HG03558 (cell line): ENCODE data around the gene MPP1.

Experiments
- ATAC-seq: cut with Tn5 transposase; IDR thresholded peaks from one replicate; pipeline ENCODE4 v1.9.1; 2021; ENCODE audit warnings: moderate number of reproducible peaks; ENCODE audit not compliant: unreplicated experiment; ENCODE audit errors: extremely low read depth

The MPP1 gene

DNA sequence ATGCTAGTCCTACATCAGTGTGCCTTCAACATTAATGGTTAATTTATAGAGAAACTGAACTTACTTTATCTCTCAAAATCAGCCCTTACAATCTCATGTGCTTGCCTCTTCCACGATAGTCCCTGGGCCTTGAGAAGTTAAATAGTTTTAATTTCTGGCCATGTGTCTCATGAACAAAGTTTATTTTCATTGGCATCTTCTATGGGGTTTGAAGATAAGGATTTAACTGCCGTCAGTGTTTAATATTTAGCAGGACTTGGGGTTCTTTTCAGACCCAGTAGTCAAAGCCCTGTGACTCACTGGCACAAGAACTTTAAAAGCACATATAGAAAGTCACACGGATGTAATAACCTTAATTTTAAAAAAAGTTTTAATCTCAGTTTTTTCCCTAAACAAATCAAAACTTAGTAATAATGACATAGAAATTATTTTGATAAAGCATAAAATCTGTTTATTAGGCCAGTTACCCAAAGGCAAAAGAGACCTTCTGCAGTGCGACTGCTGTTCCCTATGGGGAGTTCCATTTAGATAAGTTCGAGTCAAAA is 10.1 kb upstream of the MPP1 start:
- no peak for ATAC-seq

DNA sequence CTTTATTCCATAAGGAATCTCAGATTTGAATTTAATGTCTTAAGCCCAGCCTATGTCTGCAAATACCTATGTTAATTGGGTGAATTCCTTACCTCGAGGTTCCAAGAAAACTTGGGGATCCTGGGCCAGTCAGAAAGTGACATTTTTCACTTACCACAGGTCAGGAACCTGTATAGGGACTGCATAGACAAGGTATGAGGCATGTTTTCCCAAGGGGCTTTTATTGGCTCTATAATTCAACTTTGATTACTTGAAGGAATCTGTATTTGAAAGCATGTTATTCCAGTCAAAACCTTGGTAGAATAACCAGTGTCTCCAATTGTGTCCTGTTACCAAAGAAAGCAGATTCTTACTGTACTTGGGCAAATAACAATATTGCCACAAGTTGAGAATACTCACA is 8.5 kb upstream of the MPP1 start:
- no peak for ATAC-seq

DNA sequence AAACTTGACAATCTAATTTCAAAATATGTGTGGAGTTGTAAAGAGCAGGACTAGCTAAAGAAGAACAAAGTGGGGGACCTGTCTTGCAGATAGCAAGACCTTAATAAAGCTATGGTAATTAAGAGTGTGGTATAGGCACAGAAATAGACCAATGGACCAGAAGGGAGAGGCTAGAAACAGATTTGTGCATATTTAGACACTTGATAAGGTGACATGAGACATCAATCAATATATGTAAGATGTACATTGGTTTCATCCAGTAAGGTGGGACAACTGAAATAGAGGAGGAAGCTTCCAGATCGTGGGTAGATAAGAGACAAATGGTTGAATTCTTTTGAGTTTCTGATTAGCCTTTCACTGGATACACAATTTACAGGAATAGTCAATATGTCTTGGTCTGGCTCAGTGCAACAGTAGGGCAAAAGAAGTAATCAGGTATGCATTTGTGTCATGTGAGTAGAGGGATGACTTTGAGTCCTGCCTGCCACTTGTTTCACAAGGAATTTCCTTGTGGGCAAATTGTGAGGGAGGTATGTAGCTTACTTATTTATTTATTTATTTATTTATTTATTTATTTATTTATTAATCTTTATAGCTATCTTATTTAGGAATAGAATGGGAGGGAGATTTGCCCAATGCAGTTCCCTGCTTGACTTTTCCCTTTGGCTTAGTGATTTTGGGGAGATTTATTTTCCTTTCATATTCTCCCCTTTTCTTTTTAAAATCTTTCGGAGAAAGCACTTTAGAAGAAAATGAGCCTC is 7.2 kb upstream of the MPP1 start:
- ATAC-seq = no peak

DNA sequence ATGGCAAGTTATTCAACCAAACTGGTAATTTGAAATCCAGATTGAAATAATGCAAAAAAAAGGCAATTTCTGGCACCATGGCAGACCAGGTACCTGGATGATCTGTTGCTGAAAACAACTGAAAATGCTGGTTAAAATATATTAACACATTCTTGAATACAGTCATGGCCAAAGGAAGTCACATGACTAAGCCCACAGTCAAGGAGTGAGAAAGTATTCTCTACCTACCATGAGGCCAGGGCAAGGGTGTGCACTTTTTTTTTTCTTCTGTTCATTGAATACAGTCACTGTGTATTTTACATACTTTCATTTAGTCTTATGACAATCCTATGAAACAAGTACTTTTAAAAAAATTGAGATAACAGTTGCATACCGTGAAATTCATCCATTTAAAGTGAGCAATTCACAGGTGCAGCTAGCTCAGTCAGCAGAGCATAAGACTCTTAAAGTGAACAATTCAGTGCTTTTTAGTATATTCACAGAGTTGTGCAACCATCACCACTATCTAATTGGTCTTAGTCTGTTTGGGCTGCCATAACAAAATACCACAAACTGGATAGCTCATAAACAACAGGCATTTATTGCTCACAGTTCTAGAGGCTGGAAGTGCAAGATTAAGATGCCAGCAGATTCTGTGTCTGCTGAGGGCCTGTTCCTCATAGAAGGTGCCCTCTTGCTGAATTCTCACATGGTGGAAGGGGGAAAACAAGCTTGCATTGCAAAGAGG is 4.8 kb upstream of the MPP1 start:
- no peak for ATAC-seq

DNA sequence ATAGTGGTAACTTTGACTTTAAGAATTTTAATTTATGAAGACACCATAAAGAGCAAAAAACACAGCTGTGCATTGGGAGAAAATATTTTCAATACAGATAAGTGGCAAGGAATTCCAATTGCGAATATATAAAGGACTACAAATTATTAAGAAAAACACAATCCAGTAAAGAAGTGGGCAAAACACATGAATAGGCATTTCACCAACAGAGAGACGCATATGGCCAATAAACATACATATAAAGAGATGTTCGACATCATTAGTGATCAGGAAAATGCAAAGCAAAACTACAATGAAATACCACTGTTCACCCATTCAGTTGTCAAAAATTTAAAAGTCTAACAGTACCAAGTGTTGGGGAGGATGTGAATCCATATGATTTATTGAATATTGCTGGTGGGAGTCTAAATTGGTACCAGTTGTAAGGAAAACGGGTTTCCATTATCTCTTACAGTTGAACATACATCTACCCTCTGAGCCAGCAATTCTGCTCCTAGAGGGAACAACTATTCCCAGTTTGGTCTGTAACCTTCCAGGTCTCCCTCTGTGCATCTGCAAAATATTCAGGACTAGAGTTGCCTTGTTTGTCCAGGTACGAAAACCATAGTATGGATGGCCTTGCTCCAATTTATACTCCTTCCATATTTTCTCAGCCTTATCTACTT is 1.7 kb upstream of the MPP1 start:
- ATAC-seq = no peak

DNA sequence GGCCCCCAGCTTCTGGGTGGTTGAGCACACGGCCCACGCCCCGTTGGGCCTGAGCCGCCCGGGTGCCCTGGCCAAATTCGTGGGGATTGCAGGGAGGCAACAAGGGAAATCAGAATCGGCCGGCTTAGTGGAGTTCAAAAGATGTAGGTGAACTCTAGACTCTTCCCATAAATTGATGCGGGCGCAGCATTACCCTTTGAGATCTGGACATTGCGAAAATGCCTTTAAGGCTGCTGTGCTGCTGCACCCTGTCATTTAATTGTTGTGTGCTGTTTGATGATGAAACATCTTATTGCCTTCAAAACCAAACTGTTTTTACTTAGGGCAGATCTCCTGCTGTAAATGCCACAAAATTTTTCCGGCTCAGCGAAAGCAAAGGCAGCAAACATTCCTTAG is 409 bp upstream of the MPP1 start:
- no peak for ATAC-seq

DNA sequence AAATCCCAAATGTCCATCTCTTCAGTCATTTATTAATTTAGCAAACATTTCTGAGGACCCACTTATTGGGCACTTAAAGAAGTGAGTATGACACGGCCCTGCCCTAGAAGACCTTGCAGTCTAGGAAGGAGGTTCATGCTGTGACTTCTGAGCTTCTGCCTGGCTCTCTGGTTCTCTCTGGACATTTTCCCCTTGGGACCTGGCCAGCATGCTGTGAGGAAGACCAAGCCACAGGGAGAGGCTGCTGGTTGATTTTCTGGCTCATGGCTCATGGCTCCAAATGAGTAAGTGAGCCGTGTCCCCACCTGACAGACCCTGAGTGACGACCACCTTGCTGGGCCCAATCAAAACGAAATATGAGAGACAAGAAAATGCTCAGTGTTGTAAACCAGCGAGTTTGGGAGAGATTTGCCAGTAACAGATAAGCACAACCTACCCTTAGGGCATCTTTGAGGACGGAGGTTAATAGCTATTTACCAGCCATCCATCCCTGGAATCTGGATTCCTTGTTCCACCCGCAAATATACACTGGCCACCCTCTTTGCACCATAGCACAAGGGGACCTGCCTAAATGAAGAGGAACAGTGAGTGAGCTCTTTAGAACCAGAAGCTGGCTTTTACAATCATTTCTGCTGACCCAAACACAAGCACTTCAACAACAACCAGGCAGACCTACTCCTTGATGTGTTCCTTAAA is 876 bp downstream of the MPP1 start:
- no peak for ATAC-seq

DNA sequence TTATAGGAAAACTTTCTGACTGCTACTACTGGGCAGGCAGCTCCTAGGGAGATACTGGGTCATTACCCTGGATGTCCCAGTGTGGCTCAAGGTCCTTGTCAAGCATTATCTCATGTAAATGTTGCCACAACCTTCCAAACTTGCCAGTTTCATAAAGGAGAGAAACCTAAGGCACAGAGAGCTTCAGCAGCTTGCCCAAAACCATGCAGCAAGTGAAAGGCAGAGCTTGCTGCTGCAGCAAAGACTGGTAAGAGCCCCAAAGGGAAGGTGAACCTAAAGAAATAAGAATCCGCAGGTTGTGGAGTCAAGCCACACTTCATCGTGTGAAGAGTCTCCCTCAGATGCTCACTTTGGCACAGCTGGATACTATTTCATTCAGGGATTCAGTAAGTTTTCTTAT is 2.3 kb downstream of the MPP1 start:
- ATAC-seq = no peak

DNA sequence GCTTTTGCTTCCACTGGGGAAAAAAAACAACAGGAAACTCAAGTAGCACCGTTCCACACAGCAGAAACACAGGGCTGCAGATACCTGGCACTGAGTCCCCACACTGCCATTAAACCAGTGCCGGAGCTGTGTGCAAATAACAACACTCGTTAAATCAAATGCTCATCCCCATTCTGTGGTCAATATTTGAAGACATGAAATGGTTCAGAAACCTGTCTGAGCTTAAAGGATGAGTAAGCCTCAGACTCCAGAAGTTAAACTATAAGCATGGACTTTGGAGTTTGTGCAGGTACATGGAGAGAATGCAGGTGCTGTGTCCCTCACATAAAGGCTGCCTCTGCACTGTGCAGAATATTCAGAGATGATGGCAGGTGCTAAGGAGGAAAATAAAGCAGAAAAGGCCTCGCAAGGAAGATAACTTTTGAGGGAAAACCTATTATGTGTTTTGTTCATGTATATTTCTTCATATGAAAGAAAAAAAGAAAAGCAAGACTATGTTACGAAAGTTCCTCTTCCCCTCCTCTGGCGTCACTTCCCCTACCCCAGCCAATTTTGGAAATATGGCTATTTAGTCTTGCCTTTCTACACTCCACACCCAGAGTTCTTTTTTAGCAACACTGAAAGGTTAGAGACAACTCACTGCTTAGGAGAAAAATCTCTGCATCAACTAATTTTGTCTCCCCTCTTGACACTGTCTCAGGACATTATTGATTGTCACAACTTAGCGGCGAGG is 4.6 kb downstream of the MPP1 start:
- ATAC-seq = no peak

DNA sequence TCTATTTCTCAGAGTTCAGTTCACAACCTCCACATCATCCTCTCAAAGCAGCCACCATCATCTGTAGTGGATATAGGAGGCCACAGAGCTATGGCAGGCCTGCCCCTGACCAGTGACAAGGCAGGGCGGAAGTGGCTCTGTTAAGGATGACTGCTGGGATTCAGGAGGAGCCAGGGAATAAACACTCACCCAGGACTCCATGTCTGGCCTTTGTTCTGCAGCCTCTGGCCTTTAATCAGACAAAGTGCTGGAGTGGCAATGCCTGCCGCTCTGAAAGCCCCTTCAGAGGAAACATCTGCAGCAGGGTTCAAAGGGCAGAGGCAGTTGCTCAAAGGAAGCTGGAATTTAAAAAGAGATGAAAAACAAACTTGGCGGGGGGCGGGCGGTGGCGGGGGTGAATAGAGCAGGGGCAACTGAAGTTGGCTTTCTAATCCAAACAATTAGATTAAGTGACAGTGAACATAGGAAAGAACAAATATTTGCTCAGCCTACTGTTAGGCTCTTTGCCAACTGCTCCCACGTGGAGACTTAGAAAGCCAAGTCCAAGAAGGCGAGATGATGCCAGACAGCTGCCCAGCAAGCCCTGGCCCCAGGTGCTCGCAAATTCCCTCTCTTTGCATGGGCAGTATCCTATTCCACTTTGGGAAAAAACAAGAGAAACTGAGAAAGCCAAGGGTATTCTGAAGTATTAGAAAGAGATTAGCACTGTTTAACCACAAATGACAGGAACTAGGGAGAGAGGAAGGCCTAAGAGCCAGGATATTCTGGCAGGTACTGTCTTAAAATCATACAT is 5.5 kb downstream of the MPP1 start:
- no peak for ATAC-seq

DNA sequence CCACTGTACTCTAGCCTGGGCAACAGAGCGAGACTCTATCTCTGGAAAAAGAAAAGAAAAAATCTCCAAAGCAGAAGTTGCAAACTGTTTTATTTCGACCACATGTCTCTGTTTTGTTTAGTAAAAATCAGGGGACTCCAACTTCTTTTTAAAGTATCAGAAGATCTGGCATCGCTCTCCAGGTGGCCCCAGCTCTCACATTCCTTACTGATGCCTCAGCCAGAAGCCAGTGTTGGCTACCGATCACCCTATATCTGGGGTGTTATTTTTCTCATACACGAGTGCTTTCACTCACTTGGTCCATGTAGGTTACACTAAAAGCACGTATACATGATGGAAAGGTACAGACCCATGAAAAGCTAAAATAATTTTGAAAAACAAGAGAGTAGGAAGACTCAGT is 8.3 kb downstream of the MPP1 start:
- ATAC-seq = no peak

DNA sequence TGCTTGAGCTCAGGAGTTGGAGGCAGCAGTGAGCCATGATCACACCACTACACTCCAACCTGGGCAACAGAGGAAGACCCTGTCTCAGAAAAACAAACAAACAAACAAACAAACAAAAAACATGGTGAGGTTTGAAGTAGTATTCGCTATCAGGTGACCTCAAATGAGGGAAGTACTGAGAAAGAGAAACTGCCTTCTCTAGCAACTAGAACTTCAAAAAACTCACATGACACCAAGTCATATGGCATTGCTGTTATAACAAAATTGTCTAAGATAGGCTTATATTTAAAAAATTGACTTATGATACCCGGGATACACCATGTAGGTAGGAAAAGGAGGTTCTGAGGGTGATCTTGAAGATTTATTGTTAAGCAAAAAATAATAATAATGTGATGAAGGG is 10.3 kb downstream of the MPP1 start:
- no peak for ATAC-seq

DNA sequence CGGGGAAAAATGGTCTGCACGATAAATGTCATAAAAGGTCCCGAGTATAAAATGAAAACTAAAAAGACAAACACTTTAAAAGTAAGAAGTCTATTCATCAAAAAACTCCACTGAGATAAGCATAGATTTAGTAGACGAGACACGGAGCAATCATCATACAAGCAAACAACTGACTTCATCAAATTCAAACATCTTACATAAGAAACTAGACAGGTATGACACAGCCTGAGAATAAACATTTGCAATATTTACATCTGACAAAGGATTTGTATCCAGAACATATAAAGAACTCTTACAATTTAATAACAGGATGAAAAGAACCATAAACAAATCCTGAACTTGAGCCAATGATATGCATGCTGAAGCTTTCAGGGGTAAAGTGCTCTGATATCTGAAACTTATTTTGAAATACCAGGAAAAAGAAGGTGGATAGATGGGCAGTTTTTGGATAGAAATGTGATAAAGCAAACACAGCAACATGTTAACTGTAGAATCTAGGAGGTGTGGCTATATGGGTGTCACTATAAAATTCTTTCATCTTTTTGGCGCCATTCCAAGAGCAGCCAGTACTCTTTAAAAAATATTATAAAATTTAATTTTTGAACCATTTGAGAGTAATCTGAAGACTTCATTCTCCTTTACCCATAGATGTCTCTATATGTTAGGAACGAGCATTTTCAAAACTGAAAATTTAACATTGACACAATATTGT is 12.0 kb downstream of the MPP1 start:
- no peak for ATAC-seq

DNA sequence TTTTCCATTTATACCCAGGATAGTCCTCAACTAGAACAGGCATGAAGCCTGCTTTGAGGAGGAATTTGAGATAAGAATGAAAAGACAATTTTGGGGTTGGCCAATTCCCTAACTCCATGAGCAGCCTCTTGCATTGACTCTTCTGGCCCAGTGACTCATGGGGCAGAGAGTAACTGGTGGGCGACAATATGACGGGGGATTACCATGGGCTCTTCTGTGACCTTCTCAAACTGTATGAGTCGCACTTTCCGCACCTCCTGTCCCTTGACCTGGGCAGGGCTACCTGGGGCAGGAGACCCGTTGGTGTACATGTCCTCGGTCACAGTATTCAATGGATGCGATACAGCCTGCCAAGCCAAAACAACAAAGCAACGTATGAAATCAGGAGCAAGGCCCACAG is 13.3 kb downstream of the MPP1 start:
- no peak for ATAC-seq

DNA sequence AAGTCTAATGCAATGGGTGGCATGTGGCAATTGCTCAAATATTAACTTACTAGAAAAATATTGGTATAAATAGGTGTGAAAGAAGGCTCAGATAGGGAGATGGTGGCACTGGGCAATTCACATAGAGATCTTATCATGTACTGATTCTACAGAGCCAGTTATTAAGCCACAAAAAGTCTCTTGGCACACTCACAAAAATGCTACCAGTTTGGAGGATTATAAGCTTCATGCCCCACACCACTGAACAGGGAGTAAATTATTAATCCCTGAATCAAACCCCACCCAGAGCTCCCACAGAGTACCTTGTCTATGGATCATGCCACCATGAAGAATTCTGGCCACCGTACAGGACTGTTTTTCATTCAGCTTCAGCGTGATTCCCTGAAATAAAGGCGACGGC is 13.8 kb downstream of the MPP1 start:
- no peak for ATAC-seq

DNA sequence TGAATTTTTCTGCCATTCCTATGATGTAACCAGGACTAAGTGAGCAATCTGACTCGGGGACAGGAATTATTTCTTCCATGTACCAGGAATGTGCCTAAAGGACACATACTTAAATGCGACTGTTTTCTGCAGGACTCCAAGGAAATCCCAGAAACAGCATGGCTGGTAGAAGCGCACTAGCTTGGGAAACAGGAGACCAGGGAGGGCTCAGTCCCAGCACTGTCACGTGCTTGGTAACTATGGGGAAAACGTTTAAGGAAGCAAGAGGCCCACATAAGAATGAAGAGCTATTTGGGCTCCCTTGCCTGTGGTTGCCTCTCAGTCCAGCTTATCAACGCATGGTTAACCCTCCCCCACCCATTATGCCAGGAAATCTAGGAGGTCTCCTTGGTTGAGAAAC is 19.6 kb downstream of the MPP1 start:
- no peak for ATAC-seq

DNA sequence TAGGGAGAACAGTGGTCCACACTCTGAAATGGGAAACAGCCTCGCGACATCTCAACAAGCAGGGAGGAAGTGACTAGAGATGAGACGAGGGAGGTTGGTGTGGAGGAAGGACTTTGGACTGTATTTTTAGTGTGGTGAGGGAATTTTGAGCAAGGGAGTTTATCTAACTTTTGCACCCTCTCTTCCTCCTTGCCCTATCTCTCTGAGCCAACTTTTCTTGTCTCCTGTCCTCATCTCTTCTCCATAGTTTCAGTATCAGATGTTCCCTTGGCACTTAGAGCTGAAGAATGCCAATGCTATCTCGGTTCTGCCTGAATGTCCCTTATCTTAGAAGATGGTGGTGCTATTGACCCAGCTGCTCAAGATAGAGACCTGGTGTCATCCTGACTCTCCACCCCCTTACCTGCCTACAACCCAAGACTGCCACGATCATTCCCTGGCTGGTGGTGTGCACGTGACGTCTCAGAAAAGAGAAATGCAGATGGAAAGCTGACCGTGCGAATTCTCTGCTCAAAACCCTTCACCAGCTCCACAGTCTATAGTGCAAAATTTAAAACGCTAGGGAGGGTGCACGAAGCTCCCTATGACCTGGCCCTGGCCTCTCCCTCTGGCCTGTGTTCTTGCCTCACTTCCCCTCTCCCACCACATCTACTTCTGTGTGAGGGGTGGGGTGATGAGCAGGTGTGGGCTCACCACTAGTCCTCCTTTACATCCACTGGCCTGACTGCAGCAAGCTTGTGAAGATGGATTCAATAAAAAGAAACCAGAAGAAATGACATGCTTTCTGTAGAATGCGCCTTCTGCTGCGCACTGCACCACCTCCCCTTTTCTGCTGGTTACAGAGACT is 20.9 kb downstream of the MPP1 start:
- no peak for ATAC-seq

DNA sequence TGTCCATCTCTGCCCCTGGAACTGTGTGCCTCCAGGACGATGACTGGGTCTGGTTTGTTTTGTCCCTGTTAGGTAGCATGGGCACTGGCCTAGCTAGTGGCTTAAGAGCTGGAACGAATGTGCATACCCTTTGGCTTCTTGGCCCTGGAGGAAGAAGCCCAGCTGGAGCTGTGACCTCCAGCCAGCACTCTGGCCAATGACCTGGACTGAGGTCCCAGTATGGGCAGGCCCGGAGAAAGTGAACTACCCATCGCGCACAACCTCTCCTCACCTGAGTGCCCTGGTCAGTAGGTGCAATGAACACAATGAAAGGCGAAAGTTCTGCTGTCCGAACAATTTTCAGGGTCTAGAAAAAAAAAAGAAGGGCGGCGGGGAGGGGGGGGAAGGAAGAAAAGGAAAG is 24.3 kb downstream of the MPP1 start:
- ATAC-seq = no peak
